HG02938 (cell line): Measurements from ENCODE around the gene PSG7.
"Not testable (repeated sequence)": the region's sequence is repeated elsewhere in the genome, so short reads cannot be mapped to it uniquely, and the experiment has no call there.

Experiments used
- ATAC-seq: cut with Tn5 transposase; IDR thresholded peaks from one replicate; pipeline ENCODE4 v1.9.1; 2021; ENCODE audit warnings: mild to moderate bottlenecking, moderate library complexity; ENCODE audit not compliant: unreplicated experiment

Gene PSG7

DNA sequence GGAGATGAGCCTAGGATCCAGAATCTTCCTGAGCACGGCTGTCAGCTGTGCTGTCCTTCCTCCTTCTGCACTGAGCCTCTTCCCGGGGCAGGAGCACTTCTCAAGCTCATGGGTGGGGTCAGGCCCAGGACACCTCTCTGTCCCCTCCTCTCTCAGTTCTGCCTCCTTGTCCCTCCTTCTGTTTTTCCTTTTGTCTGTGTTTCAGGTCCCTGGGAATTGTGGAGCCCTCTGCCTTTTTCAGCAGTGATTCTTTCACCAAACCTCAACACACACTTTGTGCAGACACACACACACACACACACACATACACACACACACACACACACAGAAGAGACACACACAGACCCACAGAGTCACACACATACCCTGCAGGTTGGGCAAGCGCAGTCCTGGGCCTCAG lies at the start of gene PSG7:
Gene PSG7 (minus strand): TSS at position 101 of the 400 bp plus-strand sequence. CDS start 131 bp downstream, outside the sequence.
- not testable (repeated sequence) for ATAC-seq

DNA sequence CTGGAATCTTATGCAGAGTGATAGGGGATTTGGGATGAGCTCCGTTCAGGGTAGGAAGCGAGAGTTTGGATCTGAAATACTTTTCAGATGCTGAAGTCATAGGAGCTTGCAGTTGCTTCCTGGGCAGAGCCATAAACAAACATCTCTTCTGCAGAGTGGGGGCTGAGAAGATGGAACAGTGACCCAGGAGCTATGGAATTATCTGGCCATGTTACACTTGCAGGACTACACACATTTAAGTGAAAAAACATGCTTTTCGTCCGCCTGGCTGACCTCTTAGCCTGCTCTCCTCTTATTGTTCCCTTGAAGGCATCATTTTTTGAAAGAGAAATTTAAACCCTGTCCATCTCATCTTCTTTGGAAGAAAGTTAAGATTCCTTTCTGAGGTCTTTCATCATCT lies 48.6 kb upstream of the PSG7 start:
- ATAC-seq = no peak

DNA sequence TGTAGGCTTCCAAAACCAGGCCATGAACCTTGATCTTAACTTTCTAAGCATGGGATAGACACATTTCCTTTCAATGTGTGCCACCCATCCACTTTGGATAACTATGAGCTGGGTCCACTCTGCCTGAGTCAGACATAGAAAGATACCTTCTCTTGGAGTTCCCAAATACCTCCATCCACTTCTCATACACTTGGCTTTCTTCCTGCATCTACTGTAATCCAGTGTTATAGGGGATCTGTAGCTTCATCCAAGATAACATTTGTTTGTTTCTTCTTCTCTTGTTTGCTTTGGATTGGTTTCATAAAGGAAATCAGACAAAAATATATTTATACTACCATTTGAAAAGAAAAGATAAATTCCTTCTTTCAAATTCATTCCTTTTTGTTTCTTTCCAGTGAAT lies 45.1 kb upstream of the PSG7 start:
- ATAC-seq = not testable (repeated sequence)

DNA sequence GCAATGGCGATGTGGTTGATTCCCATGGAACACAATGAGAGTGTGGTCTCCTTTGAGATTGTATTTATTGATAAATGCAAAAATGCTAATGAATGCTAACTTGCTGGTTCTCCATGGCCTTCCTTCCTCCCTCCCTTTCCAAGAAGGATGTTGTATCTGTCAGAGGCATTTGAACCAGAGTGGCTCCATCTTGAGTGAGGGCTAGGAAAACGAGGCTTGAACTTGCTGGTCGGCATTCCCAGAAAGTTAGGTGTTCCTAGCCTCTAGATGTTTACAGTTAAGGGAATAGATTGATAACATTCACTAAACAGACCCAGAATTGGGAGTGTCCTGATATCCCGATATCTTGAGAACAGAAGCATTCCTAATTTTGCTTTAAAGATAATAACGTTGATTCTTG lies 34.4 kb upstream of the PSG7 start:
- not testable (repeated sequence) for ATAC-seq

DNA sequence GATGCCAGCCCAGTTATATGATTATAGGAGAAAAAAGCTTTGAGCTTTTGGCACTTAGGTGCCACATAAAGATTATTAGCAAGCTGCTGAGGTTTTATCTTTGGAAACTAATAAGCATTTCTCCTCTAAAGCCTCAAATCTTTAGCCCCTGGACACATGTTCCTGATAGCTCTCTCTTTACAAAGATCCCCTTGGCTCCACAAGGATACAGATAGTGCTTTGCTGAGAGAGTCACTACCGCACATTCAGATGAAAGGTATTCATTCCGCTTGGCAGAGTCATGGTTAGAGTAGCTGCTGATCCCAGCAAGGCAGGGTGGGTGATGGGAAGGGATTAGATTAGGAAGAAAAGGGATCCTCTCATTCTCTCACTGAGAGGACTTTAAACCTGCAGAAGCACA lies 28.2 kb upstream of the PSG7 start:
- no peak for ATAC-seq

DNA sequence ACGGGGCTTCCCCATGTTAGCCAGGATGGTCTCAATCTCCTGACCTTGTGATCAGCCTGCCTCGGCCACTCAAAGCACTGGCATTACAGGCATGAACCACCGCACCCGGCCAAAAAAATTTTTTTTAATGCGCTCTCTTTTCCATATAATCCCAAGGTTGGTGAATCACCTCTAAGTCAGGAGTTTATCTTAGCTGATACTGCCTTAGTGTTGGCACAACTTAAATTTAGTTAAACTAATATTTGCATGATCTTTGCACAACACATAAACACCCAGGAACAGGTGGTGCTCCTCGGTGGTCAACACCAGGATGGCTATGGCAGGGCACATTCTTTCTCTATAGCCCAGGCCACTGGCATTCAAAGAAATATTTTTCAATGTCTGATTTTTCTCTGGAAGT lies 24.1 kb upstream of the PSG7 start:
- ATAC-seq = no peak

DNA sequence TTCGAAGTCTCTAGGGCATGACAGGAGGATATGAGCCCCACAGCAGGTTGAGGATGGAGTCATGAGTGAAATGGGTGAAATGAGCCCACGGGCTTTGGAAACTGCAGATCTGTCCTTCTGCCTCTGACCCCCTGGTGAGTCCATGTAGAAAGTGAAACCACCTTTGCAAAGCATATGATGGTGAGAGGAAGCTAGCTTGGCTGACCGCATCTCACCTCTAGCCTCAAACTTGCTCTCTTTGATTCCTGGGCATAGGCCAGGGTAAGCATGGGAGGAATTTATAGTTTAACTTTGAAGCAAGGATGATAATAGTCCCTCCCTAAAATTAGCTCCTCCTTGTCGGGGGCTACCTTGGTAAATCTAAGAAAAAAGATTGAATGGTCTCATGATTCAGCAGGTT lies 15.1 kb upstream of the PSG7 start:
- ATAC-seq = not testable (repeated sequence)

DNA sequence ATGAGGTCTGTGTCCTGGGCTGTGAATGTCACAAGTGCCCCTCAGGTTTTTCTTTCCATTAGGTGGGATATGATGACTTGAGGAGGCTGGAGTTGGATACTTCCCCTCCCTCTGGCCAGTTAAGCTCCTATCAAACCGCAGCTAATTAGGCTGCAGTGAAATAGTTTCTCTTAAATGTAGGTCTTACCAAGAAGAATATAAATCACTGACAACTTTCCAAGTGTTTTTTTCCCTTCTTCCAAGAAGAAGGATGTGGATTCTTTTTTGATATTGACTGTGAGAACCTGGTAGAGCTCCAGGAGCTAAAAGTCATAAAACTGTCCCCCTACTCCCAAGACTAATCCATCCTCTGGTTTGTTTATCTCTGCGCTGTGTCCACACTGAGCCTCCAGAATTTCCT lies 14.5 kb upstream of the PSG7 start:
- ATAC-seq = not testable (repeated sequence)

DNA sequence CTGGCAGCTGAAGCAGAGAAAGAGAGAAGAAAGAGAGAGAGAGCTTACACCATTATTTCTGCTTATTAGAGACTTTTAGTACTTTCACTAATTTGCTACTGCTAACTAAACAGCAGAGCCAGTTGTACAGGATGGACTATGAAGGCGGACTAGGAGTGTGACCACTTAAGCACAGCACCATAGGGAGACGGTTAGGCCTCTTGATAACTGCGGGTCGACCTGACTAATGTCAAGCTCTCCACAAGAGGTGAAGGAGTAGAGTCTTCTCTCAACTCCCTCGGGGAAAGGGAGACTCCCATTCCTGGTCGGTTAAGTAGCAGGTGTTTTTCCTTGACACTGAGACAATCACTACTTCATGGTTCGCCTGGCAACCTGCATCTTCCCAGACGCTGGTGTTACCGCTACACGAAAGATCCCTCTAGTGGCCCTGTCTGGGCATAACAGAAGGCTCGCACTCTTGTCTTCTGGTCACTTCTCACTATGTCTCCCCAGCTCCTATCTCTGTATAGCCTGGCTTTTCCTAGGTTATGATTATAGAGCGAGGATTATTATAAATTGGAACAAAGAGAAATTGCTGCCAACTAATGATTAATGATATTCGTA lies 5.3 kb upstream of the PSG7 start:
- ATAC-seq = no peak

DNA sequence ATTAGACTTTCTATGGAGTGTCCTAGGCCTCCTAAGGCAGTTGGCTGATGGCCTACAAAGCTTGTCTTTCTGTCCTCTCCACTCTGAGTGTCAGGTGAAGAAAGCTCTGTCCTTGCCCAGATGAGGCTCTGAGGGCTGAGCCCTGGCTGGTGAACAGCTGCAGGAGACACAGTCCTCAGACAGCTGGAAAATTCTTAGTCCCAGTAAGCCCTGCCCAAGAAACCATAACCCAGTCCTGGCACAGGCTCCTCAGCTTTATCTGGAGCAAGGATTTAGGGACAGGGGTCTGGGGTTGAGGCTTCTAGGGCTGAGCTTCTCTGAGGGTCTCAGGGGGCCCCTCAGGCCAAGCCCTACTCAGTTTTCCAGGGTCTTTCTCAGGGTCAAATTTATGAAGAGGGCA lies 2.3 kb downstream of the PSG7 start:
- ATAC-seq = not testable (repeated sequence)

DNA sequence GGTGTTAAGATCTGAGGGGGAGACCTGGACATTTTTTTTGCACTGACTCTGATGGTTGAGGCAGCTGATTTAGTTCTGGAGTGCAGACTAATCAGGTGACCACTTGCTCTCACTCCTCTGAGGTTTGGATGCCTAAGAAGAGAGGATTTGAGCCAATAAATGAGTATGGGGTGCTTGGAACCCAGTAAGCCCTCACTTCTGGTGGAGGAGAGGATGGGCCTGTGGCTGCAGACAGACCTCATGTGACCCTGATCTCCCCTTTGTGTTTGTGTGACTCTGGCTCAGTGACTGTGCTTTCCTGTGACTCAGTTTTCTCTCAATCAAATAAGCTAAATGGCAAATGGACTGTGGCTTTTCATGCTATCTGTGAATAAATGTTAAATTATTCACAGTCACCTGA lies 2.8 kb downstream of the PSG7 start:
- ATAC-seq = not testable (repeated sequence)

DNA sequence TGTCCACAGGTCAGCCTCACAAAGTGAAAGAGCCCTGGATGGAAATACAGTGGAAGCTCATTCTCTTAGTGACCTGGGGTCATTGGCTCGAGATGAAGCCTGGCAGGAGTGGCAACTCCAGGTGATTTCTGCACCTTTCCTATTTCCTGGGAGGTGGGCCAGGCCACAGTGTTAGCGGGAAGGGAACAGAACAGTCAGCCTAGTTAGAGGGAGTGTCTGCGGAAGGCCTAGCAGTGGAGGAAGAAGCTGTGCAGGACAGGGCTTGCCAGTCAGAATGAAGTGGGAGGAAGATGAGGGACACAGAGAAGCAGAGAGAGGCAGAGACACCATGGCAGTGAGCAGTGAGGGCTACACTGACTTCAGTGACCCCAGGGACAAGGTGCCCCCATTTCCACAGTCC lies 3.6 kb downstream of the PSG7 start:
- not testable (repeated sequence) for ATAC-seq

DNA sequence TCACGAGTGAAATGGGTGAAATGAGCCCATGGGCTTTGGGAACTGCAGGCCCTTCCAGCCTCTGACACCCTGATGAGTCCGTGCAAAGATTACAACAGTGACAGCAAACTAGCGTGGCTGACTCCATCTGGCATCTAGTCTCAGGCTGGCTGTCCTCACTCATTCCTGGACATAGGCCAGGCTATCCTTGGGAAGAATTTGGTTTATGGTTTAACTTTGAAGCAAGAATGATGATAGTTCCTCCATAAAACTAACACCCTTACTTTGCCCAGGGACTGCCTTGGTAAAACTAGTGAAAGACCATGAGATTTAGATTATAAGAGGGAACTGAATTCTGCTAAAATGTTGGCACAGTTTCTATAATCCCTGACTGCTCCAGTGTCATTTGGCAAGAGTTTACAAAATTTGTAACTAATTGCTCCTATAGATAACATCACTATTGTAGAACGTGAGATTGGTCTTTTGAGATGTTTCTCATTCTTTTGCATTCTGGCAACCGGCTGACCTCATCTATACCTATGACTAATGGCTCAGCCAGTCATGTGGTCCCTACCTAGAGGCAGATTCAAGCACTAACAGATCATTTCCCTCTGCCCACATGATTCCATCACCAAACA lies 4.4 kb downstream of the PSG7 start:
- not testable (repeated sequence) for ATAC-seq

DNA sequence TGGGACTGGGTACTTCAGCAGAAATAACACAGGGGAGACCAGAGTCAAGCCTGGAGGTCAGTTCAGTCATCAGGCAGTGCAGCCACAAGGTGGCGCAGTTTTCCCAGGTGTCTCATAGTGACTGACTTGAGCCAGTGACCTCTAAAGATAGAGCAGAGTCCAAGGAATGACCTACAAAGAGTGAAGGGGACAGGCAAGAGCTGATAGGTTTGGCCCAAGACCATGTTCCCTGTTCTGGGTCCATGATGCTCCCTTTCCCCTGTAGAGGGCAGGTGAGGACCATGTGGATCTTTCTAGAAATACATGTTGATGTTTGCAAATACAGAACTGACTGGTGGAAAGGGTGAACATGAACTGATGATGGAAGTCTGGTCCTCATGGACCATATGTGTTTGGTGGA lies 6.8 kb downstream of the PSG7 start:
- ATAC-seq = not testable (repeated sequence)

DNA sequence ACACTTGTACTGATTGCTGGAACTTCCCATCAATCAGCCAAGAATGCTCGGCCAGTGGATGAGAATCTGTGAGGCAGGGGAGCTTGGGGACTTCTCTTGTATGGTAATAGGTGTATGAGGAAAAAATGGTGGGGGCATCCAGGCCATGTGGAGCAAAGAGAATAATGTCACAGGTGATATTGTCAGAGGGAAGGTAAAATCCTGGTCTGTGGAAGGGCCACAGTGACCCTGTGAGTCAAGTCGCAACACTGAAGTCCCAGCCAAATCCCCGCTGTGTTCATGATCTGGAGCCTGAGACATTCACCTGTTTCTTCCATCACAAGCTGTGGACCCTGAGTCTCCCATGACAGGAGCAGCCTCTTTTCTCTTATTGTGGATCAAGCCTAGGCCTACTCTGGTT lies 8.1 kb downstream of the PSG7 start:
- ATAC-seq = no peak

DNA sequence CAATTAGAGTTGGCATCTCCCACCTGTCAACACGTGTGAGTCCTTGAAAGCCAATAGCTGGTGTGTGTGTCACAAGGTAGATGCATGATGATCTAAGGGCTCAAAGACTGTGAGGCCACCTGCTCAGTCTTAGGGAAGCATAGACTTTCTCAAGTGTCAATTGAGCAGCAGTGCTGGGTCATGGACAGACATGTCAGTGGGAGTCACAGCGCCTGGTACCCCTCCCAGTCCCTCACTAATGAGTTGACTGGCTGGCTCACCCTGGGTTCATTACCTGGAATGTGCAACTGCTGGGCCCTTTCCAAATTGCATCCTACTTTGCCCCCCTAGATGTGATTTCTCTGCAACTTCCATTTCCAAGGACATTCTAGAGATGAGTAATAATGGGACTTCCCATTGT lies 10.2 kb downstream of the PSG7 start:
- ATAC-seq = no peak

DNA sequence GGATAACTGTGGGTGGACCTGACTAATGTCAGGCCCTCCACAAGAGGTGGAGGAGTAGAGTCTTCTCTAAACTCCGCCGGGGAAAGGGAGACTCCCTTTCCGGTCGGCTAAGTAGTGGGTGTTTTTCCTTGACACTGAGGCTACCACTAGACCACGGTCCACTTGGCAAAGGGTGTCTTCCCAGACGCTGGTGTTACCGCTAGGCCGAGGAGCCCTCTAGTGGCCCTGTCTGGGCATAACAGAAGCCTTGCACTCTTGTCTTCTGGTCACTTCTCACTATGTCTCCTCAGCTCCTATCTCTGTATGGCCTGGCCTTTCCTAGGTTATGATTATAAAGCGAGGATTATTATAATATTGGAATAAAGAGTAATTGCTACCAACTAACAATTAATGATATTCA lies 13.9 kb downstream of the PSG7 start:
- not testable (repeated sequence) for ATAC-seq

DNA sequence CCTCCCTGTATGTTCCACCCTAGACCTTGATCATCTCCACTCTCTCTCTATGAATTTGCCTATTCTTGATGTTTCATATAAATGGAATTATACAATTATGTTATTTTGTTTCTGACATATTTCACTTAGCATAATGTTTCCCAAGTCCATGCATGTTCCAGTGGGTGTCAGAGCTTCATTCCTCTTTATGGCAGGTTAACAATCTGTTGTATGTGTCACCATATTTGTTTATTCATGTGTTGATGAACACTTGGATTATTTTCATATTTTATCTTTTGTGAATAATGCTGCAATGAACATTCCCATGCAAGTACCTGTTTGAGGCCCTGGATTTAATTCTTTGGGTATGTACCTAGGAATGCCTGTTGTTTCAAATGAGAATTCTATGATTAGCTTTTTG lies 16.0 kb downstream of the PSG7 start:
- ATAC-seq = not testable (repeated sequence)

DNA sequence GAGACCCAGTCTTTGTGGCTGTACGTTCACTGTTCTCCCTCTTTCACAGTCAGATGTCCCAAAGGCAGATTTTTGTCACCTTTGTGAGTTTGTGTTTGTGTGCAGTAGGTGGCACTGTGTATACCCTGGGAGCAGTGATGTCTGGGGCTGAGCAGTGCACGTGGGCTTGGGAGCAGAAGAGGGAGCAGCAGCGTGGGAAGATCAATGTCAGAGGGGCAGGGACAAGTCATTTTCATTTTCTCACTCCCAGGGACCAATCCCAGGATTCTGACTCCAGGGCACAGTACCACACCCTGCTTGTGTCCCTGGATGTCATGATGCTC lies 17.3 kb downstream of the PSG7 start:
- no peak for ATAC-seq

DNA sequence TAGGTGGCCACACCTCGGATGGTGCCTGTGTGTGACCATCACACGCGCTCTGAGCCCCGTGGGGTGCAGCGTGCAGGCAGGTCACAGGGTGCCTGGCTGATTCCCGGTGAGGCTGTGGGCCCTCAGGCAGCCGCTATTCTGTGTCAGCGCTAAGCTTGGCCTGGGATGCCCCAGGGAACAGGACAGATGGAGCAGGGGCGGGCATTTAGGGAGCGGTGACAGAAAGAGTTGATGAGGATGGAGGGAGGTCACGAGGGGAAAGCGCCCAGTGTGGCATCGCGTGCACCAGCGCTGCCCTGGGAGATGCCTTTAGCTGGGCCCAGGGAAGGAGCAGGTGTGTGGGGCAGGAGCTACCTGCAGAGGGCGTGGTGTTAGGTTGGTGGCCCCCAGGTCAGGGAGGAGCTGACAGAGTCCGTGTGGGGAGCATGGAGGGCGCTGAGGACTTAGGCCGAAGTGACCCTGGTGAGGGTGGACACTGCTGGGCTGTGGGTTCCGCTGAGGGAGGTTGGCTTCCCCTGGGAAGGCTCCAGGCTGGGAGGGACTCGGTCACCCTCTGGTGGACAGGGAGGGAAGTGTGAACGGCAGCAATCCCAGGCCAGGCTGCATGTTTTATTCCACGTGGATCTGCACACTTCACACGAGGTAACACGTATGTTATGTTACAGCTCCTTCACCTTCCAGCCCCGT lies 17.8 kb downstream of the PSG7 start:
- not testable (repeated sequence) for ATAC-seq

DNA sequence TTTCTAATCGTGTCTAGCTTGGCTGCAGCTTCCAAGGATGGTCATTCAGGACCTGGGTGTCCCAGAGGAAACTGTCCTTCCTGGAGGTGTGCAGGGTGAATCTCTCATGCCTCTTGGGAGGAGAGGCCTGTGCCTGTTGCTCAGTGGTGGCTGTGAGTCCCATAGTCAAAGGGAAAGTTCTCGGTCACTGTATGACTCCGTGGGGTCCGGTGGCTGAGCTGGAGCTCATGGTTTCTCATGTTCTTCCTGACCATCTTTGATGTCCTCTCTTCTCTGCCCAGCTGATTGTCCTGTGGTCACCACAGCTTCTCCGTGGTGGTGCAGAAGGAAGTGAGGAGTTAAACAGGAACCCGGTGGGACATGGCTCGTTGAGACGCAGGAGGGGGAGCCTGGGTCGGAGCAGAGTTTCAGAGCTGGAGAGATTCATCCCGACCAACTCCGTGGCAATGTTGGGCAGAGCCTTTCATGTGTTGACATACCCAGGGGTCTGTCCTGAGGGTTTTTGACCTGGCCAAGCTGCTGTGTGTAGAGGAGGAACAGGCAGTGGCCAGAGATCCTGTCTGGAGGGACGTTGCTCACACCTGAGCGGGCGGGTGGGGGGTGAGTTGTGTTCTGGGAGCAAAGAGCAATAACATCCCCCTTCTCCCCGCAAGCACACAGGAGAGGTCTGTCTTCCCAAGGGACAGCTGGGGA lies 18.5 kb downstream of the PSG7 start:
- ATAC-seq = not testable (repeated sequence)

DNA sequence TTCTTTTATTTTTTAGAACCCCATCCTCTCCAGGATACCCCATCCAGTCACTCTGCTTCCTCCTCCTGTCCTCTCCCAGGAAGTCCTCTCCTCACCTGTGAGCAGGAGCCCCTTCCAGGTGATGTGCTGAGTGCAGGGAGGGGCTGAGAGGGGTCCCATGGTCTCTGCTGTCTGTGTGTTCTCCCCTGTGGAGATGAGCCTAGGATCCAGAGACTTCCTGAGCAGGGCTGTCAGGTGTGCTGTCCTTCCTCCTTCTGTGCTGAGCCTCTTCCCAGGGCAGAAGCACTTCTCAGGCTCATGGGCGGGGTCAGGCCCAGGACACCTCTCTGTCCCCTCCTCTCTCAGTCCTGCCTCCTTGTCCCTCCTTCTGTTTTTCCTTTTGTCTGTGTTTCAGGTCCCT lies 19.4 kb downstream of the PSG7 start, which contains the start of gene PSG6:
Gene PSG6 (minus strand): TSS at position 261 of the 400 bp plus-strand sequence. CDS start 102 bp downstream, at position 159.
- ATAC-seq = not testable (repeated sequence)
